NCI-H1048 (cell line): ENCODE data around the gene KLK14.

Experiments
- DNase-seq: peaks from one replicate; lab custom pipeline; 2025; lab: John Stamatoyannopoulos, UW

The KLK14 gene

GRCh38 chr19:51044327-51044726, 38.4 kb downstream of the KLK14 start:
- DNase-seq: no peak

DNA sequence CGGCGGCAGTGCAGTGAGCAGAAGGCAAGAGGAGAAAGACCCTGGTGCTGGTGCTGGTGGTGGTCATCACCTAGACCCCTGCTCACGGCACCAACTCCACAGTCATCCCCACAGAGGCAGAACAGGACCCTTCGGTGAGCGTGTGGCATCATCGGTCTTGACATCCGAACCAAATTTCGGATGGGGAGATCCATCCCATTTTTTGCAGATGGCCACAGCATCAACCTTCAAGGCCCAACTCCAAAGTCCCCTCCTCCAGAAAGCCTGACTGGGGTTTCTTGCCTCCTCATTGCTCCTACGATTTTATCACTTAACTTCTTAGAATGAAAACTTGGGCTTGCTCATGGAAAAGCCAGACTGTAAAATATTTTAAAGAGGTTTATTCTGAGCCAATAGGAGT, 39.2 kb downstream of the KLK14 start:
- DNase-seq: no peak

- no peak for DNase-seq
Observed at GRCh38 chr19:51040151-51040550, 42.5 kb downstream of the KLK14 start.

DNA sequence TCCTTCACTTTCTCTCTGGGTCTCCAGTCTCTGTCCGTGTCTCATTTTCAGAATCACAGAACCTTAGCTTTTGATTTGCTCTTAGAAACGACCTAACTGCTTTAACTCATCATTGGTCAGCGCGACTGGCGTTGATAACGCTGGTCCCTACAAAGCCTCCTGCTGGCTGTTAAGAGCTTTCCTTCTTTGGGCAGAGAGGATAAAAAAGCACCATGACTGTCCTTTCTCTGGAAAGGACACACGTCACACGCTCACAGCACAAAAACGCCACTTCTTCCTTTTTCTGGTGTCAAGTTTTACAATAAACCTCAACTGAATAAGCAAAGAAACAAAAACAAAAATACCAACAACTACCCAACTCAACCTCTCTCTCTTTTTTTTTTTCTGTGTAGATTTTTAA, 46.2 kb downstream of the KLK14 start:
- no peak for DNase-seq

GRCh38 chr19:51034704-51035103, 48.0 kb downstream of the KLK14 start, which contains the start of gene KLK12:
Gene KLK12, minus strand, starts transcription at chr19:51035002. Its CDS starts 381 bp downstream, at chr19:51034621.
- no peak for DNase-seq

- DNase-seq: no peak
Observed at GRCh38 chr19:51031880-51032225, 50.8 kb downstream of the KLK14 start.

DNA sequence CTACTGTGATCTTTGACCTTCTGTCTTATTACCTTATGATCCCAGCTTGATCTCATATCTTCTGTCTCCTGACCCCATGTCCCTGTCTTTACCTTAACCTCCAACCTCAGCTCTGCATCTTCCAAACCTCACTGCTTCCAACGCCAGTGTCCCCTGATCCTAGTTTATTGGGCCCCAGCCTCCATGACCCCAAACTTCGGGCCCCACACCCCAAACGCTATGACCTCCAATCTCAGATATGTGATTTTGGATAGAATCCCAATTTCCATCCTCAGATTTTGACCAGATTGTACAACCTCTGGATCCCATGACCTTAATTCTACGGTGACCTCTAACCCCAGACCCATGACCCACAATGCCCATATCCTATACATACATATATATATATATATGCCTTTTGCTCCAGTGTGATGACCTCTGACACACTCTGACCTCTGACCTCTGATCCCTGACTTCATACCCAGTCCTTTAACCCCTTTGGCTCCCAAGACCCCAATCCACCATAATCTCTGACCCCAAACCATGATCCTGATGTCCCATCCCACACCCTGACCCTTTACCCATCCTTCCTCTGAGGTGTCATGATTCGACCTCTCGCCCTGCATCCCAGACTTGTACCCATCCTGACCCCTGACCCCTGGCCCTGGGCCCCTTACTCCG, 51.3 kb downstream of the KLK14 start:
- DNase-seq: no peak

GRCh38 chr19:51030631-51031030, 52.1 kb downstream of the KLK14 start:
- no peak for DNase-seq

DNA sequence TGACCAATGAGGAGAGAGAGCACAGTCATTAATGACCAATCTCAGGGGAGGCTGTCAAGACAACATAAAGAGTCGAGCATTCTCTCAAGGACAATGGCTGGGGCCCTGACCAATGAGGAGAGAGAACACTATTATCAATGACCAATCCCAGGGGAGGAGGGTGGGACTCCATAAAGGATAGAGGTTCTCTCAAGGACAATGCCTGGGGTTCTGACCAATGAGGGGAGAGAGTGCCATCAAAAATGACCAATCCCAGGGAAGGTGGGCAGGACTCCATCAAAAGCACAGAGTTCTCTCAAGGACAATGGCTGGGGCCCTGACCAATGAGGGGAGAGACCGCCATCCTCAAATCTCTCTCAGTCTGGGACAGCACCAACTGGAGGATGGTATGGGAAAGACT, 53.0 kb downstream of the KLK14 start:
- no peak for DNase-seq
